ENCODE measurements around the gene OR51D1.

OR51D1 gene

DNA sequence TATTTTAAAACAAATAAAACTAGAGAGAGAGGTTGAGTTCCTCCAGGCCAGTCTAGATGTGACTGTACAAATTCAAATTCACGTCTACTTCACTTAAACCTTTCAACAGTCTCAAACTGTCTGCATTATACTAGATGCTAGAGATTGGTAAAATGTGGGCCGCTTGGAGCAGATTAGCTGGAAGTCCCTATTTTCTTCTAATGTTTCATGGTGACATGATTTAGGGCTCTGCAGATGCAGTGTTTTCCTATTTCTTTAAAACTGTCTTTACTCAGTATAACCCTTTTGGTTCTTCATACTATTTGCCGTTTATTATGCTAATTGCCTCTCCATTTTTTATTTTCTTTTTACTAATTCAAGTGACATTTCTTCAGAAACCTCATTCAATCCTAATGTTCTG lies 26.9 kb downstream of the OR51D1 start:
- DNase-seq (ENCODE audit: extremely low spot score) = no peak
- POLR2A ChIA-PET = no interaction called here
- CTCF ChIA-PET = interaction anchor here (0.8 kb wide), 1 partner anchor 86 kb away, joined by 6 read pairs; no protein-coding TSS in a partner anchor
- TF ChIP-seq PKNOX1 (IDR thresholded peaks at IDR 0.05) = no peak
- TF ChIP-seq LEF1 (IDR thresholded peaks at IDR 0.05; ENCODE audit: borderline replicate concordance) = no peak
- no peak for TF ChIP-seq FOXK2 (IDR thresholded peaks at IDR 0.05)
- TF ChIP-seq ZNF384 (IDR thresholded peaks at IDR 0.05) = no peak
- no peak for TF ChIP-seq ARNT (IDR thresholded peaks at IDR 0.05)
- no peak for TF ChIP-seq FOXA1 (IDR thresholded peaks at IDR 0.05)
- TF ChIP-seq SP1 (IDR thresholded peaks at IDR 0.05) = no peak
- TF ChIP-seq HDGF (IDR thresholded peaks at IDR 0.05; ENCODE audit: borderline replicate concordance) = no peak
- TF ChIP-seq FOXM1 (IDR thresholded peaks at IDR 0.05; ENCODE audit: borderline replicate concordance) = no peak
- no peak for TF ChIP-seq L3MBTL2 (conservative IDR thresholded peaks at IDR 0.05)
- no peak for TF ChIP-seq ELF4 (IDR thresholded peaks at IDR 0.05)
- no peak for TF ChIP-seq SUZ12 (IDR thresholded peaks at IDR 0.05)
- no peak for TF ChIP-seq NFRKB (IDR thresholded peaks at IDR 0.05)
- no peak for TF ChIP-seq BHLHE40 (IDR thresholded peaks at IDR 0.05; ENCODE audit: borderline replicate concordance)
- no peak for TF ChIP-seq CTBP1 (IDR thresholded peaks at IDR 0.05; ENCODE audit: borderline replicate concordance)
- no peak for TF ChIP-seq TARDBP (IDR thresholded peaks at IDR 0.05)

- no peak for DNase-seq (ENCODE audit: extremely low spot score)
- POLR2A ChIA-PET = no interaction called here
- no peak for TF ChIP-seq FOXM1 (IDR thresholded peaks at IDR 0.05; ENCODE audit: borderline replicate concordance)
- TF ChIP-seq TARDBP (IDR thresholded peaks at IDR 0.05) = no peak
- no peak for TF ChIP-seq SUZ12 (IDR thresholded peaks at IDR 0.05)
- TF ChIP-seq L3MBTL2 (conservative IDR thresholded peaks at IDR 0.05) = no peak
- TF ChIP-seq PKNOX1 (IDR thresholded peaks at IDR 0.05) = no peak
- no peak for TF ChIP-seq SP1 (IDR thresholded peaks at IDR 0.05)
- TF ChIP-seq BHLHE40 (IDR thresholded peaks at IDR 0.05; ENCODE audit: borderline replicate concordance) = no peak
- no peak for TF ChIP-seq ELF4 (IDR thresholded peaks at IDR 0.05)
- no peak for TF ChIP-seq FOXA1 (IDR thresholded peaks at IDR 0.05)
- no peak for TF ChIP-seq CTBP1 (IDR thresholded peaks at IDR 0.05; ENCODE audit: borderline replicate concordance)
- no peak for TF ChIP-seq LEF1 (IDR thresholded peaks at IDR 0.05; ENCODE audit: borderline replicate concordance)
- no peak for TF ChIP-seq FOXK2 (IDR thresholded peaks at IDR 0.05)
- no peak for TF ChIP-seq HDGF (IDR thresholded peaks at IDR 0.05; ENCODE audit: borderline replicate concordance)
- no peak for TF ChIP-seq NFRKB (IDR thresholded peaks at IDR 0.05)
- CTCF ChIA-PET = no interaction called here
Measured at GRCh38 chr11:4664786-4665185, 27.5 kb downstream of the OR51D1 start.

- DNase-seq (ENCODE audit: extremely low spot score) = no peak
- TF ChIP-seq ELF4 (IDR thresholded peaks at IDR 0.05) (no peak), TARDBP (IDR thresholded peaks at IDR 0.05) (no peak), SUZ12 (IDR thresholded peaks at IDR 0.05) (no peak), FOXM1 (IDR thresholded peaks at IDR 0.05; ENCODE audit: borderline replicate concordance) (no peak), LEF1 (IDR thresholded peaks at IDR 0.05; ENCODE audit: borderline replicate concordance) (no peak)
- POLR2A ChIA-PET = no interaction called here
- CTCF ChIA-PET = no interaction called here
Measured at GRCh38 chr11:4665424-4665823, 28.1 kb downstream of the OR51D1 start.

GRCh38 chr11:4671741-4672140 lies 34.5 kb downstream of the OR51D1 start:
- ChIA-PET CTCF (no interaction called here), POLR2A (no interaction called here)
- TF ChIP-seq CTBP1 (IDR thresholded peaks at IDR 0.05; ENCODE audit: borderline replicate concordance) (no peak), BHLHE40 (IDR thresholded peaks at IDR 0.05; ENCODE audit: borderline replicate concordance) (no peak), NFRKB (IDR thresholded peaks at IDR 0.05) (no peak)
- DNase-seq (ENCODE audit: extremely low spot score) = no peak

- no peak for TF ChIP-seq PKNOX1 (IDR thresholded peaks at IDR 0.05)
- TF ChIP-seq SP1 (IDR thresholded peaks at IDR 0.05) = no peak
- no peak for TF ChIP-seq ELF4 (IDR thresholded peaks at IDR 0.05)
- no peak for TF ChIP-seq BHLHE40 (IDR thresholded peaks at IDR 0.05; ENCODE audit: borderline replicate concordance)
- TF ChIP-seq HDGF (IDR thresholded peaks at IDR 0.05; ENCODE audit: borderline replicate concordance) = no peak
- no peak for TF ChIP-seq FOXA1 (IDR thresholded peaks at IDR 0.05)
- TF ChIP-seq NFRKB (IDR thresholded peaks at IDR 0.05) = no peak
- ChIA-PET CTCF (no interaction called here), POLR2A (no interaction called here)
- DNase-seq (ENCODE audit: extremely low spot score) = no peak
Measured at GRCh38 chr11:4672470-4672869, 35.2 kb downstream of the OR51D1 start.

GRCh38 chr11:4673781-4674180 lies 36.5 kb downstream of the OR51D1 start:
- no peak for TF ChIP-seq L3MBTL2 (conservative IDR thresholded peaks at IDR 0.05)
- no peak for TF ChIP-seq CTBP1 (IDR thresholded peaks at IDR 0.05; ENCODE audit: borderline replicate concordance)
- TF ChIP-seq PKNOX1 (IDR thresholded peaks at IDR 0.05) = no peak
- CTCF ChIA-PET = no interaction called here
- POLR2A ChIA-PET = no interaction called here
- DNase-seq (ENCODE audit: extremely low spot score) = no peak

- POLR2A ChIA-PET = no interaction called here
- no peak for DNase-seq (ENCODE audit: extremely low spot score)
- CTCF ChIA-PET = no interaction called here
- TF ChIP-seq BHLHE40 (IDR thresholded peaks at IDR 0.05; ENCODE audit: borderline replicate concordance) (no peak), SUZ12 (IDR thresholded peaks at IDR 0.05) (no peak), FOXM1 (IDR thresholded peaks at IDR 0.05; ENCODE audit: borderline replicate concordance) (no peak), ARNT (IDR thresholded peaks at IDR 0.05) (no peak), TARDBP (IDR thresholded peaks at IDR 0.05) (no peak), L3MBTL2 (conservative IDR thresholded peaks at IDR 0.05) (no peak), NFRKB (IDR thresholded peaks at IDR 0.05) (no peak), ZNF384 (IDR thresholded peaks at IDR 0.05) (no peak), ELF4 (IDR thresholded peaks at IDR 0.05) (no peak), FOXK2 (IDR thresholded peaks at IDR 0.05) (no peak)
Measured at GRCh38 chr11:4677948-4678347, 40.7 kb downstream of the OR51D1 start.

Measured in HEK293T (cell line).